PFSK-1 (cell line): ENCODE data around the gene HPSE.

Experiments used
- FOXP2 ChIP-seq: optimal IDR thresholded peaks from 2 replicates; pipeline ENCODE3; 2011; ENCODE audit warnings: borderline replicate concordance, control low read depth, inconsistent platforms; ENCODE audit not compliant: insufficient read depth; ENCODE audit errors: extremely low read length, extremely low read depth
- POLR2AphosphoS5 ChIP-seq: IDR thresholded peaks from 2 replicates; pipeline ENCODE4 v1.6.1; 2012; ENCODE audit warnings: low read depth, mild to moderate bottlenecking, control low read depth, low read length, moderate library complexity
- SIN3A ChIP-seq: IDR thresholded peaks from 2 replicates; pipeline ENCODE4 v1.6.1; 2012; ENCODE audit warnings: mild to moderate bottlenecking, low read length, moderate library complexity, borderline replicate concordance; ENCODE audit not compliant: insufficient read depth
- TAF1 ChIP-seq: IDR thresholded peaks from 2 replicates; pipeline ENCODE4 v1.6.1; 2012; ENCODE audit warnings: low read length, control low read depth, borderline replicate concordance; ENCODE audit not compliant: insufficient read depth
- TF ChIP-seq, protein P1 (sequence below), 2 experiments: IDR thresholded peaks; 2 replicates each; pipeline versions ENCODE4 v1.6.1 to v1.8.0; 2011 to 2012; ENCODE audit warnings: low read depth in 2 of 2, low read length in 2 of 2, control low read depth in 1 of 2, inconsistent platforms in 1 of 2, mild to moderate bottlenecking in 1 of 2, moderate library complexity in 1 of 2; ENCODE audit not compliant: insufficient read depth in 1 of 2

HPSE gene

DNA sequence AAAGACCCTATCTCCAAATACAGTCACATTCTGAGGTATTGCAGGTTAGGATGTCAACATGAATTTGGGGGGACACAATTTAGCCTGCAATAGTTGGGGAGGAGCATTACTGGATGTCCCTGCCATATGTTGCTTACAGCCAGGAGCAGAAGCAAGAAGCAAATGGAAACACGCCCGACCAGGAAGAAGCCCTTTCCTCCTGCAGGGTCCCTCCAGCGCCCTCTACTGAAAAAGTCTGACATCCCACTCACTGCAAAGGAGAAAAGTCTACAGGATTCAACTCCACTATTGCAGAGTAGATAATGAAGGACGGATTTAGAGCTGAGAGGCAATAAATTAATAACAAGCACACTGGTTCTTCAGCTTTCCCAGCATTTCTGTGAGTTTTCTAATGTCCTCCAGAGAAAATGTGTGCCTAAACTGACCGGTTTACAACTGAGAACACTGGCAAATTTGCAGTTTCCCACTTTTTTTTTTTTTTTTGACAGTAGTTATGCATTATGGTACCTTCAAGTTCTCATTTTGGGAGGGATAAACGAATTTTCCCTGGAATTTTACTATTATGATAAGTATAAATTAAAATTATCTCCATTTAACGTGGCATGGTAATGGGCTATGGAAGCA is 81.8 kb downstream of the HPSE start:
- TF ChIP-seq, protein P1, sequence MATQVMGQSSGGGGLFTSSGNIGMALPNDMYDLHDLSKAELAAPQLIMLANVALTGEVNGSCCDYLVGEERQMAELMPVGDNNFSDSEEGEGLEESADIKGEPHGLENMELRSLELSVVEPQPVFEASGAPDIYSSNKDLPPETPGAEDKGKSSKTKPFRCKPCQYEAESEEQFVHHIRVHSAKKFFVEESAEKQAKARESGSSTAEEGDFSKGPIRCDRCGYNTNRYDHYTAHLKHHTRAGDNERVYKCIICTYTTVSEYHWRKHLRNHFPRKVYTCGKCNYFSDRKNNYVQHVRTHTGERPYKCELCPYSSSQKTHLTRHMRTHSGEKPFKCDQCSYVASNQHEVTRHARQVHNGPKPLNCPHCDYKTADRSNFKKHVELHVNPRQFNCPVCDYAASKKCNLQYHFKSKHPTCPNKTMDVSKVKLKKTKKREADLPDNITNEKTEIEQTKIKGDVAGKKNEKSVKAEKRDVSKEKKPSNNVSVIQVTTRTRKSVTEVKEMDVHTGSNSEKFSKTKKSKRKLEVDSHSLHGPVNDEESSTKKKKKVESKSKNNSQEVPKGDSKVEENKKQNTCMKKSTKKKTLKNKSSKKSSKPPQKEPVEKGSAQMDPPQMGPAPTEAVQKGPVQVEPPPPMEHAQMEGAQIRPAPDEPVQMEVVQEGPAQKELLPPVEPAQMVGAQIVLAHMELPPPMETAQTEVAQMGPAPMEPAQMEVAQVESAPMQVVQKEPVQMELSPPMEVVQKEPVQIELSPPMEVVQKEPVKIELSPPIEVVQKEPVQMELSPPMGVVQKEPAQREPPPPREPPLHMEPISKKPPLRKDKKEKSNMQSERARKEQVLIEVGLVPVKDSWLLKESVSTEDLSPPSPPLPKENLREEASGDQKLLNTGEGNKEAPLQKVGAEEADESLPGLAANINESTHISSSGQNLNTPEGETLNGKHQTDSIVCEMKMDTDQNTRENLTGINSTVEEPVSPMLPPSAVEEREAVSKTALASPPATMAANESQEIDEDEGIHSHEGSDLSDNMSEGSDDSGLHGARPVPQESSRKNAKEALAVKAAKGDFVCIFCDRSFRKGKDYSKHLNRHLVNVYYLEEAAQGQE (IDR thresholded peaks at IDR 0.05; ENCODE audit: insufficient read depth in 1 of 2, low read depth in 2 of 2, low read length in 2 of 2), result no peak
- TF ChIP-seq POLR2AphosphoS5 (no peak), FOXP2 (no peak), TAF1 (no peak), SIN3A (no peak)

DNA sequence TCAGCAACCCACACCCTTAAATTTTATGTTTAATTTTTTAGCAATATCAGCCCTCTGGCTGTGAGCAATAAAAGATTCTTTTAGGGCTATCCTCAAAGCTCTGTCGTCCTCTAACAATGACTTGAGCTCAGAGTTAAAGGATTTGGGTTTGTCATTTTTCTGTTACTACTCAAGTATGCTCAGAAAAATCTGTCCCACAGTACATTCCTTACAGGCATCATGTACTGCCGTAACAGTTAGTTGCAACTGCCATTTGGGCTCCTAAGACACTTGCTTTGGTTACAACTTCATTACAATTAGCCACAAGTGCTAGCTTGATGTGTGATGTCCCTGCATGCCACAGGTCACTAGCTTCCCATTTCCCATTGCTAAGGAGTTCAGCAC is 83.2 kb downstream of the HPSE start:
- no peak for TF ChIP-seq TAF1
- TF ChIP-seq FOXP2, result no peak
- TF ChIP-seq POLR2AphosphoS5, result no peak
- TF ChIP-seq, protein P1 (IDR thresholded peaks at IDR 0.05; ENCODE audit: insufficient read depth in 1 of 2, low read depth in 2 of 2, low read length in 2 of 2), result no peak
- no peak for TF ChIP-seq SIN3A

DNA sequence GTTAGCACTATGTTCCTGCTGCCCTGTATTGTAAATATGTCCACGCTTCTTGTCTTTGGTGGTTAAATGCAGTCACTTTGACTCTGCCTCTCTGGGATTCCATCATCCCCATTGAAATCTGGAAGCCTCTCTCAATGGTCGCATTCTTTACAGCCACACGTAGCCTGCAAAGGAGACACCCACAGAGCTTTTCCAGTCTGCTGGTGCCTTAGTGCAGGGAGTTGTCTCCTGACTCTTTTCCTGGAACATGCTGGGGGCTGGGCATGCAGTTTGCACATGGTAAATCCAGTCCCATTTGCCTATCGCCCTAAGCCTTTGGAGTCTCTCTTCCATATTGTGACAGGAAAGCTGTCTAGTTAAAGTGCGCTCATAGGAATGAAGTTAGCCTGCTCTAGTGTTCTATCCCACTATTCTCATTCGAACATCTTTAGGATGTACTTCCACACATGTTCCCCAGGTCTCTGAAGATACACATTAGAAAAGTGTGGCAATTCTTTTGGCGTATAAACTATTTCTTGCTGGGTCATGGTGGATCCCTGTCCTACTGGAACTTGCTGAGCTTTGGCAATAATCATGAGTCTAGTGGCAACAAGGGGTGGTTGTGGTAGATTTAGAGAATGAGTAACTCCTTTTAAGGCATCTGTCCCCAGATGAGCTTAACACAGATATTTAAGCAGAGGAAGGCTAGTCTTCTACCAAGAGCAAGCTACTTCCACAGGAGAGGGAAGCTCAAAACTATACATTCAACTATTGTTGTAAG is 83.8 kb downstream of the HPSE start:
- TF ChIP-seq, protein P1 (IDR thresholded peaks at IDR 0.05; ENCODE audit: insufficient read depth in 1 of 2, low read depth in 2 of 2, low read length in 2 of 2), result no peak
- TF ChIP-seq TAF1 (no peak), FOXP2 (no peak), SIN3A (no peak), POLR2AphosphoS5 (no peak)

DNA sequence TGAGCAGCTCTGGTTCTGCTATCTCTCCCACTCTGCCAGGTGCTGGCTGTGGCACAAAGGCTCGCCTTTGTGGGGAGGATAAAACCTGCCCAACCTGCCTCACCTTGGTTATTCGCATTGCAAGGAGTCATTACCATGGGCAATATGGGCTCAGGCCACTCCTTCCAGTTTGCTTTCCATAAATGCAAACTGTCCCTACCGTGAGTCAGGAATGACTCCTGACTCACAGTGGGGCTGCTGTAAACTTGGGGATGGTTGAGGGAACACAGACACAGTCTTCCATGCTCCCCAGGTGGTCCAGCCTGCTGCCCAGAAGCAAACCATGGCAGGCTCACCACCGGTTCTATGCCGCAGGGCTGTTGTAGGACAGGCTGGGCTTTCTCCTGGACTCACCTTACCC is 86.2 kb downstream of the HPSE start:
- TF ChIP-seq FOXP2 (no peak), TAF1 (no peak), POLR2AphosphoS5 (no peak), SIN3A (no peak)
- TF ChIP-seq, protein P1 (IDR thresholded peaks at IDR 0.05; ENCODE audit: insufficient read depth in 1 of 2, low read depth in 2 of 2, low read length in 2 of 2), result no peak
